WTC11 (cell line): ENCODE results near the gene GAL3ST2.

Source experiments
- ATF3 ChIP-seq: sonication (generic); formaldehyde crosslinking; conservative IDR thresholded peaks from 2 replicates; pipeline ENCODE4 v1.8.1; 2022; ENCODE audit warnings: mild to moderate bottlenecking, missing genetic modification reagents
- CREB1 ChIP-seq: sonication (generic); formaldehyde crosslinking; IDR thresholded peaks from 2 replicates; pipeline ENCODE4 v1.8.0; 2023; ENCODE audit warnings: mild to moderate bottlenecking, missing genetic modification reagents
- CREM ChIP-seq: sonication (generic); formaldehyde crosslinking; IDR thresholded peaks from 2 replicates; pipeline ENCODE4 v1.8.1; 2022; ENCODE audit warnings: mild to moderate bottlenecking, missing genetic modification reagents, moderate library complexity
- FOXJ3 ChIP-seq: sonication (generic); formaldehyde crosslinking; IDR thresholded peaks from 2 replicates; pipeline ENCODE4 v1.9.0; 2021; ENCODE audit warnings: missing genetic modification reagents, mild to moderate bottlenecking, borderline replicate concordance
- SOX15 ChIP-seq: fragments of 250-450 bp; sonication (Bioruptor Pico); IDR thresholded peaks from 2 replicates; pipeline ENCODE4 v1.9.0; 2021; ENCODE audit warnings: mild to moderate bottlenecking
- USF2 ChIP-seq: sonication (generic); formaldehyde crosslinking; IDR thresholded peaks from 2 replicates; pipeline ENCODE4 v1.8.1; 2023; ENCODE audit warnings: mild to moderate bottlenecking, missing genetic modification reagents, moderate library complexity
- ZNF416 ChIP-seq: fragments of 250-450 bp; sonication (Bioruptor Pico); IDR thresholded peaks from 2 replicates; pipeline ENCODE4 v1.9.0; 2021; ENCODE audit warnings: mild to moderate bottlenecking, inconsistent platforms
- TF ChIP-seq, protein P1 (sequence below): fragments of 200-600 bp; IDR thresholded peaks from 2 replicates; pipeline ENCODE4 v1.8.0; 2022; ENCODE audit warnings: antibody characterized with exemption

DNA sequence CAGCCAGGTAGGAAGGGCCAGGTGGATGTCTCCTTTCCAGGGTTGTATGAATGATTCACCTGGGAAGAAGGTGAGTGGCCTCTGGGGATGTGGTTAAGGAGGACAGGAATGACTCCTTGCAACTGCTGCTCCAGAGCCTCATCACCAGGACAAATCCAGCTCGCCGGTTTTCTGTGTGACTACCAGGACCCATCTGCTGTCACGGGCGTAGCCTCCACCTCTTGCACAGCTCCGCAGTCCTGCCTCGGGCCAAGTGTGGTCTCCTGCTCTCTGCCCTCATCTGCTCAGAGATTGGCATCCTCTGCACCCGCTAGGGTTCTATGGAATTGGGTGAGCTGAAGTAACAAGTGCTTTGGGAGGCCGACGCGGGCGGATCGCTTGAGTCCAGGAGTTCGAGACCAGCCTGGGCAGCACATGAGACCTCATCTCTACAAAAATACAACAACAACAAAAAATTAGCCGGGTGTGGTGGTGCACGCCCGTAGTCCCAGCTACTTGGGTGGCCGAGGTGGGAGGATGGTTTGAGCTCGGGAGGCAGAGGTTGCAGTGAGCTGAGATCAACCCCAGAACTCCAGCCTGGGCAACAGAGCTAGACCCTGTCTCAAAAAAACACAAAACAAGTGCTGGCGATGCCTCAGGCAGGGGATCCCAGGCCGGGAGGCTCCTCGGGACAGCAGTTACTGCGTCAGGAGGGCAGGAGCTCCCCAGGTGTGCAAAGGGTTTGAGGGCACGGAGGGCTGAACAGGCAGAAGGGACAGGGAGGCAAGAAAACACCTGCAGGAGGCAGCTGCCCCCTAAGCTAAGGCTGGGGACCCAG, 43.0 kb upstream of the GAL3ST2 start:
- TF ChIP-seq, protein P1, sequence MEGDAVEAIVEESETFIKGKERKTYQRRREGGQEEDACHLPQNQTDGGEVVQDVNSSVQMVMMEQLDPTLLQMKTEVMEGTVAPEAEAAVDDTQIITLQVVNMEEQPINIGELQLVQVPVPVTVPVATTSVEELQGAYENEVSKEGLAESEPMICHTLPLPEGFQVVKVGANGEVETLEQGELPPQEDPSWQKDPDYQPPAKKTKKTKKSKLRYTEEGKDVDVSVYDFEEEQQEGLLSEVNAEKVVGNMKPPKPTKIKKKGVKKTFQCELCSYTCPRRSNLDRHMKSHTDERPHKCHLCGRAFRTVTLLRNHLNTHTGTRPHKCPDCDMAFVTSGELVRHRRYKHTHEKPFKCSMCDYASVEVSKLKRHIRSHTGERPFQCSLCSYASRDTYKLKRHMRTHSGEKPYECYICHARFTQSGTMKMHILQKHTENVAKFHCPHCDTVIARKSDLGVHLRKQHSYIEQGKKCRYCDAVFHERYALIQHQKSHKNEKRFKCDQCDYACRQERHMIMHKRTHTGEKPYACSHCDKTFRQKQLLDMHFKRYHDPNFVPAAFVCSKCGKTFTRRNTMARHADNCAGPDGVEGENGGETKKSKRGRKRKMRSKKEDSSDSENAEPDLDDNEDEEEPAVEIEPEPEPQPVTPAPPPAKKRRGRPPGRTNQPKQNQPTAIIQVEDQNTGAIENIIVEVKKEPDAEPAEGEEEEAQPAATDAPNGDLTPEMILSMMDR = no peak
- no peak for TF ChIP-seq USF2 (CRISPR knock-in tag)
- TF ChIP-seq ATF3 (CRISPR knock-in tag) = no peak
- no peak for TF ChIP-seq ZNF416 (CRISPR knock-in tag)
- TF ChIP-seq CREM (CRISPR knock-in tag) = no peak
- no peak for TF ChIP-seq CREB1 (CRISPR knock-in tag)
- TF ChIP-seq FOXJ3 (CRISPR knock-in tag) = no peak
- TF ChIP-seq SOX15 (CRISPR knock-in tag) = no peak
